ENCODE results near the gene FSHB.
"Not testable (repeated sequence)": the region's sequence is repeated elsewhere in the genome, so short reads cannot be mapped to it uniquely, and the experiment has no call there.

The FSHB gene

DNA sequence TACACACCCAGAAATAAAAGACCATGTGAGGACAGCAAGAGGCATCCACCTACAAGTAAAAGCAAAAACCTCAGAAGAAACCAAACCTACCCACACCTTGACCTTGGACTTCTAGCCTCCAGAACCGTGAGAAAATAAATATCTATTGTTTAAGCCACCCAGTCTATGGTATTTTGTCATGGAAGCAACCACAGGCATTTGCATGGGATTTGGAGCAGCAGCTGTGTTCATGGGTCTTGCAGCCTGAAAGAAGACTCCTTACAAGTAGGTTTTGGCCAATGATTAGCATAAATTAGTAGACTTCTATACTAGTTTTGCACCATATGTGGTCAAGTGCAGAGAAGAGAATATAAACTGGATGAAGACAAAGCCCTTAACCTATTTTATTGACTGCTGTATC is 27.9 kb downstream of the FSHB start:
- POLR2A ChIA-PET, result no interaction called here
- no peak for DNase-seq (ENCODE audit: extremely low spot score)
- CTCF ChIA-PET, result no interaction called here
- TF ChIP-seq, protein P1, sequence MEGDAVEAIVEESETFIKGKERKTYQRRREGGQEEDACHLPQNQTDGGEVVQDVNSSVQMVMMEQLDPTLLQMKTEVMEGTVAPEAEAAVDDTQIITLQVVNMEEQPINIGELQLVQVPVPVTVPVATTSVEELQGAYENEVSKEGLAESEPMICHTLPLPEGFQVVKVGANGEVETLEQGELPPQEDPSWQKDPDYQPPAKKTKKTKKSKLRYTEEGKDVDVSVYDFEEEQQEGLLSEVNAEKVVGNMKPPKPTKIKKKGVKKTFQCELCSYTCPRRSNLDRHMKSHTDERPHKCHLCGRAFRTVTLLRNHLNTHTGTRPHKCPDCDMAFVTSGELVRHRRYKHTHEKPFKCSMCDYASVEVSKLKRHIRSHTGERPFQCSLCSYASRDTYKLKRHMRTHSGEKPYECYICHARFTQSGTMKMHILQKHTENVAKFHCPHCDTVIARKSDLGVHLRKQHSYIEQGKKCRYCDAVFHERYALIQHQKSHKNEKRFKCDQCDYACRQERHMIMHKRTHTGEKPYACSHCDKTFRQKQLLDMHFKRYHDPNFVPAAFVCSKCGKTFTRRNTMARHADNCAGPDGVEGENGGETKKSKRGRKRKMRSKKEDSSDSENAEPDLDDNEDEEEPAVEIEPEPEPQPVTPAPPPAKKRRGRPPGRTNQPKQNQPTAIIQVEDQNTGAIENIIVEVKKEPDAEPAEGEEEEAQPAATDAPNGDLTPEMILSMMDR (IDR thresholded peaks at IDR 0.05; ENCODE audit: control extremely low read depth, extremely low read depth, low read depth, missing control alignments), result no peak

- TF ChIP-seq, protein P1 (IDR thresholded peaks at IDR 0.05; ENCODE audit: control extremely low read depth, extremely low read depth, low read depth, missing control alignments), result no peak
- CTCF ChIA-PET, result interaction anchor here (0.9 kb wide), 1 partner anchor 21 kb away, joined by 3 read pairs; no protein-coding TSS in a partner anchor
- DNase-seq (ENCODE audit: extremely low spot score), result no peak
- POLR2A ChIA-PET, result no interaction called here
These were observed 30.0 kb downstream of the FSHB start for GRCh38 chr11:30260813-30261212.

DNA sequence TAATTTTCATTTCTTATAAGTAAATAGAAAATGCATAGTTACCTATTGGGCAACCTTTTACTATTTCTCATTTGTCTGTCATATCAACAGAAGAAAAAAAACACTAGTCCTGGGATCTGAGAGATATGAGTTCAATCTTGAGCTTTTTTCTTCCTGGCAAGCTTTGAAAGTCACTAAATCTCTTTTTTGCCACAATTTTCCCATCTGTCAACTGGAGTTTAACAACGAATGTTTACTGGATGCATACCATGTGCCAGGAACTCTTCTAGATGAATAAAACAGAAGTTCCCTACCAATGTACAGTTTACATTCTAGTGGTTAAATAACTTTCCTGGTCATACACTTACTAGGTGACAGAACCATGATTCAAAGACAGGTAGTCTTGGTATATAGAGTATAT is 31.0 kb downstream of the FSHB start:
- TF ChIP-seq, protein P1 (IDR thresholded peaks at IDR 0.05; ENCODE audit: control extremely low read depth, extremely low read depth, low read depth, missing control alignments), result no peak
- ChIA-PET POLR2A (no interaction called here), CTCF (no interaction called here)
- no peak for DNase-seq (ENCODE audit: extremely low spot score)

DNA sequence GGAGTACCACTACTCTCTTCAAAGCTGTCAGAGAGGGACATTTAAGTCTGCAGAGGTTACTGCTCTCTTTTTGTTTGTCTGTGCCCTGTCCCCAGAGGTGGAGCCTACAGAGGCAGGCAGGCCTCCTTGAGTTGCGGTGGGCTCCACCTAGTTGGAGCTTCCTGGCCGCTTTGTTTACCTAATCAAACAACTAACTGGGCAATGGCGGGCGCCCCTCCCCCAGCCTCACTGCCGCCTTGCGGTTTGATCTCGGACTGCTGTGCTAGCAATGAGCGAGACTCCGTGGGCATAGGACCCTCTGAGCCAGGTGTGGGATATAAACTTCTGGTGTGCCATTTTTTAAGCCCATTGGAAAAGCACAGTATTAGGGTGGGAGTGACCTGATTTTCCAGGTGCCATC is 37.8 kb downstream of the FSHB start:
- DNase-seq (ENCODE audit: extremely low spot score); POLR2A ChIA-PET; CTCF ChIA-PET: not testable (repeated sequence)

GRCh38 chr11:30270671-30271070 is 39.9 kb downstream of the FSHB start:
- DNase-seq (ENCODE audit: extremely low spot score), result no peak
- CTCF ChIA-PET, result interaction anchor here (1.7 to 1.9 kb wide), 2 partner anchors 18 to 74 kb away, joined by 3 to 4 read pairs; no protein-coding TSS in a partner anchor
- TF ChIP-seq, protein P1 (IDR thresholded peaks at IDR 0.05; ENCODE audit: control extremely low read depth, extremely low read depth, low read depth, missing control alignments), result no peak
- POLR2A ChIA-PET, result no interaction called here

DNA sequence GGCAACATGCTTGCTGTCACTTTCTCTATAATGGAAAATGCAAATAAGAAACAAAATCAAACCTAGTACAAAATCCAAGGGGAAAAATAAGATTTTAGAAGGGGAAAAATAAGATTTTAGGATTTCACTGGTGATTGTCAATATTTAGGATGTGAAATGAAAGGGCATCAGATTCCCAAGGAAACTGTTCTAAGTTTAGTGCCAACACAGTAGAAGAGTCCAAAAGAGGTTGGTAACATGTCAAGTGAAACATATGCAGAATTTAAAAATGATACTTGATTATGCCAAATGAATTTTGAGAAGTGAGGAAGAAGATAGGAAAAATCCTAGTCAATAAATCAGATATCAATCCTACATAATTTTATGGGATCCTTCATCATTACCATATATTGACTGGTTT is 46.4 kb downstream of the FSHB start:
- TF ChIP-seq, protein P1 (IDR thresholded peaks at IDR 0.05; ENCODE audit: control extremely low read depth, extremely low read depth, low read depth, missing control alignments), result no peak
- CTCF ChIA-PET, result interaction anchor here (1.3 kb wide), 1 partner anchor 12 kb away, joined by 4 read pairs; no protein-coding TSS in a partner anchor
- POLR2A ChIA-PET, result no interaction called here

GRCh38 chr11:30279796-30280195 is 49.0 kb downstream of the FSHB start:
- POLR2A ChIA-PET, result no interaction called here
- TF ChIP-seq, protein P1 (IDR thresholded peaks at IDR 0.05; ENCODE audit: control extremely low read depth, extremely low read depth, low read depth, missing control alignments), result no peak
- DNase-seq (ENCODE audit: extremely low spot score), result no peak
- CTCF ChIA-PET, result interaction anchor here (1.0 kb wide), 1 partner anchor 79 kb away, joined by 3 read pairs; no protein-coding TSS in a partner anchor

More for the DNA sequence above, 46.4 kb downstream of the FSHB start:
- no peak for DNase-seq (ENCODE audit: extremely low spot score)

Measured in GM10248 (cell line).